C4-2B (cell line): ENCODE results near the gene INAVA.

Source experiments
- H3K27ac ChIP-seq: fragments of 450-650 bp; 2 replicates; pipeline ENCODE4 v1.5.1; 2017
- CTCF ChIP-seq: fragments of 450-650 bp; conservative IDR thresholded peaks from 2 replicates; pipeline ENCODE4 v1.5.1; 2017; ENCODE audit warnings: mild to moderate bottlenecking
- ZFX ChIP-seq: fragments of 450-650 bp; IDR thresholded peaks from 2 replicates; pipeline ENCODE4 v1.6.1; 2017

INAVA gene

GRCh38 chr1:200869753-200870391 lies 24.8 kb upstream of the INAVA start:
- no peak for TF ChIP-seq ZFX
- TF ChIP-seq CTCF = no peak
- no peak overlapping the region for H3K27ac ChIP-seq

- no peak for TF ChIP-seq ZFX
- TF ChIP-seq CTCF = no peak
- H3K27ac ChIP-seq = no peak within 1 kb of the TSS
Observed at GRCh38 chr1:200872446-200873115, 22.1 kb upstream of the INAVA start, which contains the start of gene GPR25. Gene GPR25 (plus strand): TSS chr1:200872981. CDS start chr1:200873038, 57 bp downstream.

GRCh38 chr1:200873116-200873670 lies 21.5 kb upstream of the INAVA start:
- H3K27ac ChIP-seq = no peak overlapping the region
- TF ChIP-seq CTCF (no peak), ZFX (no peak)

GRCh38 chr1:200873671-200874397 lies 20.9 kb upstream of the INAVA start:
- H3K27ac ChIP-seq = no peak overlapping the region

GRCh38 chr1:200874694-200875093 lies 20.0 kb upstream of the INAVA start:
- TF ChIP-seq CTCF (no peak), ZFX (no peak)
- H3K27ac ChIP-seq = no peak overlapping the region

More at GRCh38 chr1:200873671-200874397, 20.9 kb upstream of the INAVA start:
- TF ChIP-seq ZFX = no peak
- TF ChIP-seq CTCF = no peak

- TF ChIP-seq CTCF (no peak), ZFX (no peak)
- no peak overlapping the region for H3K27ac ChIP-seq
Observed at GRCh38 chr1:200875416-200875815, 19.3 kb upstream of the INAVA start.
